GM21576 (cell line): Measurements from ENCODE around the gene BOD1.

Experiments used
- ATAC-seq: cut with Tn5 transposase; IDR thresholded peaks from one replicate; pipeline ENCODE4 v1.9.1; 2021; ENCODE audit warnings: mild to moderate bottlenecking, moderate library complexity; ENCODE audit not compliant: unreplicated experiment

Gene BOD1

GRCh38 chr5:173581408-173582215 lies 34.8 kb downstream of the BOD1 start:
- ATAC-seq = no peak

GRCh38 chr5:173578947-173579615 lies 37.4 kb downstream of the BOD1 start:
- no peak for ATAC-seq

GRCh38 chr5:173577817-173578216 lies 38.6 kb downstream of the BOD1 start:
- ATAC-seq = no peak

GRCh38 chr5:173577166-173577565 lies 39.3 kb downstream of the BOD1 start:
- no peak for ATAC-seq

- ATAC-seq = no peak
Measured at GRCh38 chr5:173575985-173576384, 40.5 kb downstream of the BOD1 start.

- no peak for ATAC-seq
Measured at GRCh38 chr5:173574983-173575382, 41.5 kb downstream of the BOD1 start.

DNA sequence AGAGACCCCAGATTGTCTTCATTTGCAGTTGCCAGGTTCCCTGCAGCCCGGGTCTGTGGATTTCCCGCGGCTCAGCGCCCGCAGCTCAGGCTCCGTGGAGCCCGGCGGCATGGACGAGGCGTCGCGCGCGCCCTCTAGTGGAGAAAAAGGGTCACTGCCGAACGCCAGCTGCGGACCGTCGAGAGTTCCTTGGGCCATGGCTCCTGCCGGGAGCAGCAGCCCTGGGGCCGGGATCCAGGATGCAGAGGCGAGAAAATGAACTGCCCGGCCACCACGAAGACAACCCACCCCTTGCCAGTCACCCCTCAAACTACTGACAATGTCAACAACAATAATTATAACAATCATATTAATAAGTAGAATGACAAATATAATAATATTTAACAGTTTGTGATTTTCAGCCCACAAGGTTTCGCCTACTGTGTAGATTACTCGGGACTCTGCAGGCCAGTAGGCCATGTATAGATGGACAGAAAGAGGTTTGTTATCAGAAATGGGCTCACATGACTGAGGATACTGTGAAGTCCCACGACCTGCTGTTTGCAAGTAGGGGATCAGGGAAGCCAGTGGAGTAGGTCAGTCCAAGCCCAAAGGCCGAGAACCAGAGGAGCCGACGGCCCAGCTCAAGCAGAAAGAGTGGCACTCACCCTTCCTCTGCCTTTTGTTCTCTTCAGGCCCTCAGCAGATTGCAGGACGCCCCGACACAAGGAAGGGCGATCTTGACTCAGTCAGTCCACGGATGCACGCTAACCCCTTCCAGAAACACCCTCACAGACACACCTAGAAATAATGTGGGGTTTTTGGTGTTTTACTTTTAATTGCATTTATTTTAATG lies 43.1 kb downstream of the BOD1 start:
- peak; percentile 67 for ATAC-seq

GRCh38 chr5:173572431-173573125 lies 43.9 kb downstream of the BOD1 start:
- no peak for ATAC-seq

DNA sequence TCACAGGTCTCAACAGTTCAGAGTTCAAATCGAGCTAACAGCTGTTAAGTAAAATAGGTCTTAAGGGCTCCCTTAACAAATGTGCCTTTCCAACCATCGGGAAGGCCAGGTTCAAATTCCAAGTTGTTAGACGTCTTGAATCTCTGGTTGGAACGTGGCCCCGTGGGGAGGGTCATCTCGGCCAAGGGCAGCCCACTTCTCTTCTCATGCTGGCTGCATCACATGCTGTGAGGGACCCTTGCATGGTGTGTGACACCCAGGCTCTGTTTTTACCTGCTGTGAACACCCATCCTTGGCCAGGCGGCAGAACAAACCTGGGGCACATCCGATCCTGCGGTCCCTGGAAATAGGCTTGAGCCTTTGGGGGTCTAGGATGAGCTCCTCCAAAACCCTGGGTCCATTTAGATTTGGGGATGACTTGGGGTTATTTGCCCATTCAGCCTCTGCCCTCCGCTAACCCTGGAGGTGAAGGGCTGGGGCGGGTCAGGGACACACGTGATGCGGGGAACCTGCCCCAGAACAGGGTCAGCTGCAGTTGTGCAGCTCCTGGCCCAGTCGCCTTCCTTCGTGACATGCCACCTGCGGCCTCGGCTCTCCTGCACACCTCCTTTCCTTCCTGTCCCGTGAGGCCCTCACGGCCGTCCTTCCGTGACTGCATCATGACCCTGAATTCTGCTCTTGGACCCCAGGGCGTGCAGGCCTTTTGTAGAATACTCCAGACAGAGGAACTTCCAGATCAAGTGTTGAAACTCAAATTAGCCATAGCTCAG lies 45.9 kb downstream of the BOD1 start:
- no peak for ATAC-seq

GRCh38 chr5:173568703-173569102 lies 47.7 kb downstream of the BOD1 start:
- ATAC-seq = no peak

- ATAC-seq = no peak
Measured at GRCh38 chr5:173568128-173568527, 48.3 kb downstream of the BOD1 start.

GRCh38 chr5:173567548-173567947 lies 48.9 kb downstream of the BOD1 start:
- no peak for ATAC-seq

GRCh38 chr5:173565491-173566072 lies 50.9 kb downstream of the BOD1 start:
- ATAC-seq = no peak

- ATAC-seq = no peak
Measured at GRCh38 chr5:173564106-173564505, 52.3 kb downstream of the BOD1 start.

- ATAC-seq = no peak
Measured at GRCh38 chr5:173563246-173563645, 53.2 kb downstream of the BOD1 start.

GRCh38 chr5:173562451-173562850 lies 54.0 kb downstream of the BOD1 start:
- ATAC-seq = no peak
